ENCODE data around the gene USP5. TPM values are rescaled to one million over a fixed set of nuclear protein-coding genes. Genes with fewer than 3 reads are reported as not detected.

USP5 gene
- total RNA-seq, 2 experiments from 2014 or later: 119 to 131 TPM

DNA sequence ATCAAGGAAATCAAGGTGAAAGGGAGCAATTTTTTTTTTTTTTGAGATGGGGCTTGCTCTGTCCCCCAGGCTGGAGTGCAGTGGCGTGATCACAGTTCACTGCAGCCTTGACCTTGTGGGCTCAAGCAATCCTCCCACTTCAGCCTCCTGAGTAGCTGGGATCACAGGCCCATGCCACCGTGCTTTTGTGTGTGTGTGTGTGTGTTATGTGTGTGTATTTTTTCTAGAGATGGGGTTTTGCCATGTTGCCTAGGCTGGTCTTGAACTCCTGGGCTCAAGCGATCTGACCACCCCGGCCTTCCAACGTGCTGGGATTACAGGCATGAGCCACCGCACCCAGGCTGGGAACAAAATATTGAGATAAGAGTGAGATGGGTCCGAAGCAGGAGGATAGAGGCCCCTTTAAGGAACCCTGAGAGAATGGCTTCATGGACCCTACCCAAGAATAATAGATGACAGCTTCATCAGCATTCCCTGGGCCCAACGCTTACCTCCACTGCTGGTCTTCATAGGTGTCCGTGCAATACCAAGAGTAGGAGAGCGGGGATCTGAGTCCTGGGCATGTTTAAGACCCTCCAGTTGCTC lies 1.9 kb upstream of the USP5 start:
- POLR2A ChIA-PET: no interaction called here
- CTCF ChIA-PET: interaction anchor here (0.6 to 6.2 kb wide), 8 partner anchors 8 to 97 kb away, joined by 3 to 67 read pairs (median 10); partner anchors contain the start of genes GNB3, MLF2, P3H3 and TPI1
- peaks cover 48% of the 10 kb centered on the region for H3K4me1 Mint-ChIP-seq
- no peak for DNase-seq
- H3K4me3 Mint-ChIP-seq: peak overlapping the region; percentile 84
- H3K27ac Mint-ChIP-seq: peak overlapping the region; percentile 100
- peaks cover 45% of the 10 kb centered on the region for H3K36me3 Mint-ChIP-seq (ENCODE audit: low read depth)
- H3K27me3 Mint-ChIP-seq: no peaks in the 10 kb centered on the region
- no peaks in the 10 kb centered on the region for H3K9me3 Mint-ChIP-seq

- H3K9me3 Mint-ChIP-seq: no peaks in the 10 kb centered on the region
- peak overlapping the region; percentile 84 for H3K4me3 Mint-ChIP-seq
- peaks cover 48% of the 10 kb centered on the region for H3K4me1 Mint-ChIP-seq
- no peak for DNase-seq
- no peaks in the 10 kb centered on the region for H3K27me3 Mint-ChIP-seq
- H3K27ac Mint-ChIP-seq: peak overlapping the region; percentile 100
- ChIA-PET POLR2A (interaction anchor here (1.0 to 2.8 kb wide), 3 partner anchors 21 to 127 kb away, joined by 3 to 23 read pairs (median 5); partner anchors contain the start of genes COPS7A and SPSB2), CTCF (interaction anchor here (0.9 to 6.2 kb wide), 12 partner anchors 9 to 97 kb away, joined by 3 to 67 read pairs (median 8); partner anchors contain the start of genes GNB3, P3H3, SPSB2 and TPI1)
- H3K36me3 Mint-ChIP-seq (ENCODE audit: low read depth): peaks cover 46% of the 10 kb centered on the region
Observed at GRCh38 chr12:6850796-6851152, 1.2 kb upstream of the USP5 start.

DNA sequence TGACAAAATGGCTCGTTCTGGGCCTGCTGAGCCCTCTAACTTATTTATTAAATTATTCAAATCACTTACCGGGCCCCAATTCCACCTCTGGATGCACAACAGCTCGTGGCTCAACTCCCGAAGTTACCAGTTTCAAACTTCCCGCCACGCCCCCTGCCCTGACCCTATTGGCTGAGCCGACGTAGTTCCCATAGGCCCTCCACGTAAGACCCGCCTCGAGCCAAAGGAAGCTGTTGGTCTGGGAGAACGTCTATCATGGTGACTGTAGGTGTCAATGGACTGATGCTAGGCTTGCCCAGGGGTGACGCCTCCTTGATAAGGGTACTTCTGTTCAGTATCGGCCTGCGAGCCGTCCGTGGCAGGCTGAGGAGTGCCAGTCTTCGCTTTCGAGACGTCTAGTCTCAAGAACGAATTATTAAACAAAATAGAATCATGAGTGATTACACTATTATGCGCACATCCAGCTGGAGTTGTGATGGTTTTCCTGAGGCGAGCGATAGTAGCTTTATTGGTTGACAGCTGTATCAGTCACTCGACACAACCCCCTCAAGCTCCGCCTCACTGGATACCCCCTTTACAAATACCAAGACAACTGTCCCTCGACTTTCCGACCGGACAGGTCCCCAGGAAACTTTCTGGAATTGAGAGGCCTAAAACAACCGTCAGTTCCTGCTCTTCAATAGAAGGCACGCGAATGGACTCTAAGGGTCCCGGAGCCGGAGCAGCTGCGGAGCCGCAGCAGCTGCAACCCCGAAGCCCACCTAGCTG lies 613 bp upstream of the USP5 start, which contains the start of gene CDCA3:
TSS of gene CDCA3 (minus strand) at position 134 of the 768 bp plus-strand sequence. CDS start 334 bp downstream, outside the sequence.
- POLR2A ChIA-PET: interaction anchor here (0.6 to 2.8 kb wide), 11 partner anchors 11 to 404 kb away, joined by 3 to 23 read pairs (median 5); partner anchors contain the start of genes C12orf57, COPS7A, GAPDH and MLF2

GRCh38 chr12:6852651-6853354 lies 853 bp downstream of the USP5 start:
- peaks cover 44% of the 10 kb centered on the region for H3K36me3 Mint-ChIP-seq (ENCODE audit: low read depth)
- CTCF ChIA-PET: interaction anchor here (0.6 to 6.2 kb wide), 19 partner anchors 11 to 317 kb away, joined by 3 to 67 read pairs (median 4); partner anchors contain the start of genes GNB3, GPR162, MLF2 and P3H3

More for the DNA sequence above, 613 bp upstream of the USP5 start, which contains the start of gene CDCA3:
- CTCF ChIA-PET: interaction anchor here (0.6 to 6.2 kb wide), 16 partner anchors 10 to 516 kb away, joined by 3 to 67 read pairs (median 4); partner anchors contain the start of genes GNB3, P3H3, SPSB2 and TPI1
- peak within 1 kb of the TSS; percentile 84 for H3K4me3 Mint-ChIP-seq
- peaks cover 48% of the 10 kb centered on the region for H3K4me1 Mint-ChIP-seq
- peaks cover 45% of the 10 kb centered on the region for H3K36me3 Mint-ChIP-seq (ENCODE audit: low read depth)
- H3K27ac Mint-ChIP-seq: peak within 1 kb of the TSS; percentile 100
- DNase-seq: peak; percentile 97
- no peaks in the 10 kb centered on the region for H3K27me3 Mint-ChIP-seq
- no peaks in the 10 kb centered on the region for H3K9me3 Mint-ChIP-seq

GRCh38 chr12:6853626-6854025 lies 1.7 kb downstream of the USP5 start:
- no peak for DNase-seq
- H3K9me3 Mint-ChIP-seq: no peaks in the 10 kb centered on the region
- H3K27ac Mint-ChIP-seq: peak overlapping the region; percentile 100
- ChIA-PET CTCF (interaction anchor here (0.8 to 6.2 kb wide), 10 partner anchors 13 to 318 kb away, joined by 3 to 67 read pairs (median 5); partner anchors contain the start of genes GPR162, MLF2, SPSB2 and TPI1), POLR2A (interaction anchor here (1.0 to 2.8 kb wide), 4 partner anchors 14 to 38 kb away, joined by 3 to 23 read pairs (median 10); partner anchors contain the start of genes SPSB2 and TPI1)
- H3K4me3 Mint-ChIP-seq: peak overlapping the region; percentile 84
- H3K36me3 Mint-ChIP-seq (ENCODE audit: low read depth): peaks cover 42% of the 10 kb centered on the region
- no peaks in the 10 kb centered on the region for H3K27me3 Mint-ChIP-seq
- H3K4me1 Mint-ChIP-seq: peaks cover 38% of the 10 kb centered on the region

More at GRCh38 chr12:6852651-6853354, 853 bp downstream of the USP5 start:
- Mint-ChIP-seq H3K4me3 (peak overlapping the region; percentile 84), H3K27ac (peak overlapping the region; percentile 100), H3K27me3 (no peaks in the 10 kb centered on the region), H3K9me3 (no peaks in the 10 kb centered on the region), H3K4me1 (peaks cover 43% of the 10 kb centered on the region)
- DNase-seq: peak; percentile 74
- POLR2A ChIA-PET: interaction anchor here (0.6 to 2.8 kb wide), 10 partner anchors 9 to 319 kb away, joined by 3 to 23 read pairs (median 6); partner anchors contain the start of genes C12orf57, GAPDH, MLF2 and RNU7-1

GRCh38 chr12:6854036-6854435 lies 2.1 kb downstream of the USP5 start:
- ChIA-PET CTCF (interaction anchor here (1.8 to 6.2 kb wide), 3 partner anchors 12 to 101 kb away, joined by 6 to 67 read pairs (median 55); partner anchors contain the start of genes MLF2, SPSB2 and TPI1), POLR2A (interaction anchor here (1.0 to 2.1 kb wide), 2 partner anchors 13 to 37 kb away, joined by 3 to 7 read pairs; partner anchors contain the start of gene TPI1)
- DNase-seq: no peak
- H3K4me1 Mint-ChIP-seq: peaks cover 36% of the 10 kb centered on the region
- H3K9me3 Mint-ChIP-seq: no peaks in the 10 kb centered on the region
- H3K27me3 Mint-ChIP-seq: no peaks in the 10 kb centered on the region
- H3K27ac Mint-ChIP-seq: peak overlapping the region; percentile 100
- H3K4me3 Mint-ChIP-seq: no peak overlapping the region
- H3K36me3 Mint-ChIP-seq (ENCODE audit: low read depth): peaks cover 38% of the 10 kb centered on the region

DNA sequence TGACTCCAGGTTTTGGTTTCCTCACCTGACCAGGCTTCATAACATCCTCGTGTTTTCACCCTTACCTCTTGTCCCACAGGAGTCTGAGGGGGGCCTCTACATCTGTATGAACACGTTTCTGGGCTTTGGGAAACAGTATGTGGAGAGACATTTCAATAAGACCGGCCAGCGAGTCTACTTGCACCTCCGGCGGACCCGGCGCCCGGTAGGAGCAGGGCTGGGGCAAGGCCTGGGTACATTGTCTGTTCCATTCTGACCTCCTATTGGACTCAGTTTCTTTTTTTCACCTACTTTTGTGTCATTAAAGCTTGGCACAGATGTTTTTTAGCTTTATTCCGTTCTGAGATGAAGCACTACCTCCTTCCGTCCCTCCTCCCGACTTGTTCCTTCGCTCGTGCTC lies 3.4 kb downstream of the USP5 start:
- ChIA-PET POLR2A (no interaction called here), CTCF (interaction anchor here (0.9 to 6.2 kb wide), 5 partner anchors 11 to 235 kb away, joined by 3 to 67 read pairs (median 3); partner anchors contain the start of genes SPSB2 and TPI1)
- H3K9me3 Mint-ChIP-seq: no peaks in the 10 kb centered on the region
- H3K4me3 Mint-ChIP-seq: no peak overlapping the region
- DNase-seq: no peak
- no peaks in the 10 kb centered on the region for H3K27me3 Mint-ChIP-seq
- H3K36me3 Mint-ChIP-seq (ENCODE audit: low read depth): peaks cover 32% of the 10 kb centered on the region
- no peak overlapping the region for H3K27ac Mint-ChIP-seq
- peaks cover 24% of the 10 kb centered on the region for H3K4me1 Mint-ChIP-seq

GRCh38 chr12:6858799-6859198 lies 6.8 kb downstream of the USP5 start:
- ChIA-PET CTCF (interaction anchor here (0.6 to 2.8 kb wide), 4 partner anchors 10 to 223 kb away, joined by 3 to 13 read pairs (median 8); partner anchors contain the start of gene SPSB2), POLR2A (no interaction called here)
- Mint-ChIP-seq H3K9me3 (no peaks in the 10 kb centered on the region), H3K36me3 (ENCODE audit: low read depth) (peaks cover 54% of the 10 kb centered on the region), H3K27me3 (no peaks in the 10 kb centered on the region), H3K4me1 (peaks cover 9% of the 10 kb centered on the region), H3K27ac (no peak overlapping the region), H3K4me3 (no peak overlapping the region)
- no peak for DNase-seq

DNA sequence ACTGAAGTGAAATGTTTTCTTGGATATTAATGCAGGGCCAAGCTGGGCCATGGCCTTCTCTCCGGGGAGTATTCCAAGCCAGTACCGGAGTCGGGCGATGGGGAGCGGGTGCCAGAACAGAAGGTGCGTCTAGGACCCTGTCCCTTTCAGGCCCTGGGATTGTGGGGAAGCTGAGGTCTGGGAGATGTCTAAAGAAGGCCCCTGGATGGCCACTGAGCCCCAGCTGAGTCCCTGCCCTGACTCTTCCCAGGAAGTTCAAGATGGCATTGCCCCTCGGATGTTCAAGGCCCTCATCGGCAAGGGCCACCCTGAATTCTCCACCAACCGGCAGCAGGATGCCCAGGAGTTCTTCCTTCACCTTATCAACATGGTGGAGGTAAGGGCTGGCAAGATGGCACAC lies 8.2 kb downstream of the USP5 start:
- no peaks in the 10 kb centered on the region for H3K4me1 Mint-ChIP-seq
- H3K27ac Mint-ChIP-seq: peak overlapping the region; percentile 66
- peaks cover 55% of the 10 kb centered on the region for H3K36me3 Mint-ChIP-seq (ENCODE audit: low read depth)
- H3K9me3 Mint-ChIP-seq: no peaks in the 10 kb centered on the region
- ChIA-PET CTCF (interaction anchor here (0.9 to 2.8 kb wide), 4 partner anchors 9 to 106 kb away, joined by 3 to 13 read pairs (median 6); partner anchors contain the start of gene SPSB2), POLR2A (no interaction called here)
- H3K27me3 Mint-ChIP-seq: no peaks in the 10 kb centered on the region
- no peak overlapping the region for H3K4me3 Mint-ChIP-seq
- DNase-seq: no peak

GRCh38 chr12:6860942-6861341 lies 9.0 kb downstream of the USP5 start:
- Mint-ChIP-seq H3K27ac (no peak overlapping the region), H3K36me3 (ENCODE audit: low read depth) (peaks cover 60% of the 10 kb centered on the region), H3K4me3 (no peak overlapping the region), H3K9me3 (no peaks in the 10 kb centered on the region), H3K4me1 (no peaks in the 10 kb centered on the region), H3K27me3 (no peaks in the 10 kb centered on the region)
- ChIA-PET CTCF (interaction anchor here (1.2 to 1.4 kb wide), 2 partner anchors 9 to 30 kb away, joined by 3 to 8 read pairs; no protein-coding TSS in a partner anchor), POLR2A (interaction anchor here (1.1 kb wide), 1 partner anchor 8 kb away, joined by 3 read pairs; no protein-coding TSS in a partner anchor)
- no peak for DNase-seq

DNA sequence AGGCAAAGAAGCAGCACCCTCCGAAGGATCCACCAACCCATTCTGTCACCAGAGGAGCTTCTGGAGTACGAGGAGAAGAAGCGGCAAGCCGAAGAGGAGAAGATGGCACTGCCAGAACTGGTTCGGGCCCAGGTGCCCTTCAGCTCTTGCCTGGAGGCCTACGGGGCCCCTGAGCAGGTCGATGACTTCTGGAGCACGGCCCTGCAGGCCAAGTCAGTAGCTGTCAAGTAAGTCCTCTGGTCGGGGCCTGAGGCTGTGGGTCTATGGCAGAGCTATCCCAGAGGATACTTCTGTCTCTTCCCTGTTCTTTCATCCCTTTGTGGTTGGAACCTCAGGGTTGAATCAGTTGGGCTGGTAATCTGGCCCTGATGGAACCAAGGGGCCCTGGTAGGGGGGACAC lies 9.4 kb downstream of the USP5 start:
- DNase-seq: no peak

More for the DNA sequence above, 9.4 kb downstream of the USP5 start:
- H3K9me3 Mint-ChIP-seq: no peaks in the 10 kb centered on the region
- H3K36me3 Mint-ChIP-seq (ENCODE audit: low read depth): peaks cover 60% of the 10 kb centered on the region
- H3K27me3 Mint-ChIP-seq: no peaks in the 10 kb centered on the region
- CTCF ChIA-PET: interaction anchor here (0.6 to 1.4 kb wide), 4 partner anchors 9 to 29 kb away, joined by 3 to 8 read pairs (median 4); partner anchors contain the start of gene SPSB2
- H3K4me3 Mint-ChIP-seq: no peak overlapping the region
- no peak overlapping the region for H3K27ac Mint-ChIP-seq
- H3K4me1 Mint-ChIP-seq: peaks cover 1% of the 10 kb centered on the region
- POLR2A ChIA-PET: interaction anchor here (1.1 kb wide), 1 partner anchor 9 kb away, joined by 3 read pairs; no protein-coding TSS in a partner anchor

All from activated CD4-positive, alpha-beta T cell treated with anti-CD3 and anti-CD28 coated beads, Interleukin-2, amount 10 ng/mL, durations not matched to agents 7 days and 5 days (primary cell).